ENCODE results near the gene XPO4.
"Not testable (repeated sequence)": the region's sequence is repeated elsewhere in the genome, so short reads cannot be mapped to it uniquely, and the experiment has no call there.

The XPO4 gene

GRCh38 chr13:20873348-20873747 lies 29.2 kb downstream of the XPO4 start:
- H3K4me1 ChIP-seq (ENCODE audit: insufficient read depth, poor library complexity, severe bottlenecking): peaks cover 16% of the 10 kb centered on the region
- TF ChIP-seq, protein P1, sequence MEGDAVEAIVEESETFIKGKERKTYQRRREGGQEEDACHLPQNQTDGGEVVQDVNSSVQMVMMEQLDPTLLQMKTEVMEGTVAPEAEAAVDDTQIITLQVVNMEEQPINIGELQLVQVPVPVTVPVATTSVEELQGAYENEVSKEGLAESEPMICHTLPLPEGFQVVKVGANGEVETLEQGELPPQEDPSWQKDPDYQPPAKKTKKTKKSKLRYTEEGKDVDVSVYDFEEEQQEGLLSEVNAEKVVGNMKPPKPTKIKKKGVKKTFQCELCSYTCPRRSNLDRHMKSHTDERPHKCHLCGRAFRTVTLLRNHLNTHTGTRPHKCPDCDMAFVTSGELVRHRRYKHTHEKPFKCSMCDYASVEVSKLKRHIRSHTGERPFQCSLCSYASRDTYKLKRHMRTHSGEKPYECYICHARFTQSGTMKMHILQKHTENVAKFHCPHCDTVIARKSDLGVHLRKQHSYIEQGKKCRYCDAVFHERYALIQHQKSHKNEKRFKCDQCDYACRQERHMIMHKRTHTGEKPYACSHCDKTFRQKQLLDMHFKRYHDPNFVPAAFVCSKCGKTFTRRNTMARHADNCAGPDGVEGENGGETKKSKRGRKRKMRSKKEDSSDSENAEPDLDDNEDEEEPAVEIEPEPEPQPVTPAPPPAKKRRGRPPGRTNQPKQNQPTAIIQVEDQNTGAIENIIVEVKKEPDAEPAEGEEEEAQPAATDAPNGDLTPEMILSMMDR (IDR thresholded peaks at IDR 0.05; ENCODE audit: poor library complexity, severe bottlenecking): no peak
- DNase-seq (ENCODE audit: low spot score): no peak

GRCh38 chr13:20870829-20871228 lies 31.7 kb downstream of the XPO4 start:
- H3K36me3 ChIP-seq (ENCODE audit: low read depth): 0 out of 2 replicates have a peak, but pooled peaks cover 4% of the 10 kb centered on the region
- no peaks in the 10 kb centered on the region for H3K27me3 ChIP-seq (ENCODE audit: insufficient read depth, poor library complexity, severe bottlenecking)
- H3K4me3 ChIP-seq (ENCODE audit: severe bottlenecking): no peak overlapping the region
- H3K27ac ChIP-seq (ENCODE audit: poor library complexity, severe bottlenecking): no peak overlapping the region
- no peak for ATAC-seq (ENCODE audit: low read depth)
- no peak for DNase-seq (ENCODE audit: low spot score)
- TF ChIP-seq, protein P1 (IDR thresholded peaks at IDR 0.05; ENCODE audit: poor library complexity, severe bottlenecking): no peak
- peaks cover 16% of the 10 kb centered on the region for H3K4me1 ChIP-seq (ENCODE audit: insufficient read depth, poor library complexity, severe bottlenecking)
- H3K9me3 ChIP-seq (ENCODE audit: severe bottlenecking): no peaks in the 10 kb centered on the region

More at GRCh38 chr13:20873348-20873747, 29.2 kb downstream of the XPO4 start:
- Histone ChIP-seq H3K27ac (ENCODE audit: poor library complexity, severe bottlenecking) (peak overlapping the region; percentile 18), H3K27me3 (ENCODE audit: insufficient read depth, poor library complexity, severe bottlenecking) (no peaks in the 10 kb centered on the region), H3K4me3 (ENCODE audit: severe bottlenecking) (no peak overlapping the region), H3K9me3 (ENCODE audit: severe bottlenecking) (no peaks in the 10 kb centered on the region), H3K36me3 (ENCODE audit: low read depth) (0 out of 2 replicates have a peak, but pooled peaks cover 3% of the 10 kb centered on the region)
- ATAC-seq (ENCODE audit: low read depth): peak; percentile 64; the same call in 2 of the 3 replicates

- DNase-seq (ENCODE audit: low spot score) (no peak), ATAC-seq (ENCODE audit: low read depth) (no peak)
- TF ChIP-seq, protein P1 (IDR thresholded peaks at IDR 0.05; ENCODE audit: poor library complexity, severe bottlenecking): peak; percentile 8
- Histone ChIP-seq H3K36me3 (ENCODE audit: low read depth) (0 out of 2 replicates have a peak, but pooled peaks cover 4% of the 10 kb centered on the region), H3K4me3 (ENCODE audit: severe bottlenecking) (no peak overlapping the region), H3K4me1 (ENCODE audit: insufficient read depth, poor library complexity, severe bottlenecking) (peaks cover 12% of the 10 kb centered on the region), H3K9me3 (ENCODE audit: severe bottlenecking) (no peaks in the 10 kb centered on the region), H3K27me3 (ENCODE audit: insufficient read depth, poor library complexity, severe bottlenecking) (no peaks in the 10 kb centered on the region), H3K27ac (ENCODE audit: poor library complexity, severe bottlenecking) (no peak overlapping the region)
Observed at GRCh38 chr13:20869540-20869939, 33.0 kb downstream of the XPO4 start.

DNA sequence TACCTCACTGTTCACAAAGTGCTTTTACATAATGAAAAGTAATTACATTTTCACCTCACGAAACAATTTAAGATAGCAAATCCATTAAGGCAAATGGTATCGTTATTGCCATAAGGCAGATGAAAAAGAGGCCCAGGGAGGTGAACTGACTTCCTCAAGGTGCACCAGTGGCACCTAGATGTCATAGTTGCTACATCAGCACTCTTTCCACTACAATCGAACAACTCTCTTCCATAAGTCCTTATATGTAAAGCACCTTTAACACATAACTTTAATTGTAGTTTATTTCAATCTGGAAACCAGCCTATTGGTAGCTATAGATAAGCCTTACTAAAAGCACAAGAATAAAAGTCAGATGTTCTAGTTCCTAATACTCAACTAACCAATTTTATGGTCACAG lies 35.1 kb downstream of the XPO4 start:
- Histone ChIP-seq H3K36me3 (ENCODE audit: low read depth) (peaks cover 18% of the 10 kb centered on the region), H3K27ac (ENCODE audit: poor library complexity, severe bottlenecking) (no peak overlapping the region), H3K4me3 (ENCODE audit: severe bottlenecking) (no peak overlapping the region), H3K27me3 (ENCODE audit: insufficient read depth, poor library complexity, severe bottlenecking) (no peaks in the 10 kb centered on the region), H3K4me1 (ENCODE audit: insufficient read depth, poor library complexity, severe bottlenecking) (no peaks in the 10 kb centered on the region), H3K9me3 (ENCODE audit: severe bottlenecking) (no peaks in the 10 kb centered on the region)
- no peak for ATAC-seq (ENCODE audit: low read depth)
- no peak for DNase-seq (ENCODE audit: low spot score)
- TF ChIP-seq, protein P1 (IDR thresholded peaks at IDR 0.05; ENCODE audit: poor library complexity, severe bottlenecking): no peak

- not testable (repeated sequence) for H3K27me3 ChIP-seq (ENCODE audit: insufficient read depth, poor library complexity, severe bottlenecking); DNase-seq (ENCODE audit: low spot score); H3K9me3 ChIP-seq (ENCODE audit: severe bottlenecking); H3K4me3 ChIP-seq (ENCODE audit: severe bottlenecking); H3K27ac ChIP-seq (ENCODE audit: poor library complexity, severe bottlenecking); ATAC-seq (ENCODE audit: low read depth); H3K4me1 ChIP-seq (ENCODE audit: insufficient read depth, poor library complexity, severe bottlenecking)
- peaks cover 38% of the 10 kb centered on the region for H3K36me3 ChIP-seq (ENCODE audit: low read depth)
Observed at GRCh38 chr13:20861666-20862065, 40.9 kb downstream of the XPO4 start.
